ENCODE measurements around the gene RPS6KA1.
"Not testable (repeated sequence)": the region's sequence is repeated elsewhere in the genome, so short reads cannot be mapped to it uniquely, and the experiment has no call there.

The RPS6KA1 gene

DNA sequence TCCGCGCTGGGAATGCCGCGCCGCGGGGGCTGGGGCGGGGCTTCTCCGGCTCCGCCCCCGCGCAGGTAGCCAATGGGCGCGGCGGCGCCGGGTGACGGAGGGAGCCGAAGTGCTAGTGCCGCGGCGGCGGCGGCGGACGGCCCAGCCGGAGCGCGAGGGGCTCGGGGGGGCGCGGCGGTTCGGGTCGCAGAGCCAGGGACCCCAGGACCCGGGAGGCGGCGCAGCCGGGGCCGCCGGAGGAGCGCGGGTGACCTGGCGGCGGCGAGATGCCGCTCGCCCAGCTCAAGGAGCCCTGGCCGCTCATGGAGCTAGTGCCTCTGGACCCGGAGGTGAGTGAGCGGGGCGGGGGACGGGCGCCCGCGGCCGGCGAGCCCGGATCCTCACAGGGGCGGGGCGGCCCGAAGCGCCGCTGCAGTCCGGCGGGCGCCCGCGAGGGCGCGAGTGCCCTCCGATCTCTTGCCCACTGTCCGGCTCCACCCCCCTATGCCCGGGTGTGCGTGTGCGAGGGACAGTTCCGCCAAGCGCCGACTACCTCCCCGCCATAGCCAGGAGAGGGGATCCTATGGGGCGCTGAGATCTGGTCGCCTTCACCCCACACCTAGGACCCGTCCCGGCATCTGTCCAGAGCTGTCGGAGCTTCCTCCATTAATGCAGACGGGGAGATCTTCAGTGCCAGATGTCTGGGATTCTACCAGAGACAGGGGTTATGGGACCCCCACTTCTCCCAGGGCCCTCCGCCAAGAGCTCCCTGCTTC is at the start of gene RPS6KA1:
Gene RPS6KA1, plus strand, starts transcription at position 107 of the 755 bp plus-strand sequence. Its CDS starts 160 bp downstream, at position 267.
- in situ Hi-C loops (cut with MboI; ENCODE audit: low sequenced_read_pairs), result no loop called here

GRCh38 chr1:26482921-26483320 is 46.6 kb upstream of the RPS6KA1 start:
- in situ Hi-C loops (cut with MboI; ENCODE audit: low sequenced_read_pairs), result no loop called here

GRCh38 chr1:26483980-26484379 is 45.6 kb upstream of the RPS6KA1 start:
- in situ Hi-C loops (cut with MboI; ENCODE audit: low sequenced_read_pairs), result no loop called here

DNA sequence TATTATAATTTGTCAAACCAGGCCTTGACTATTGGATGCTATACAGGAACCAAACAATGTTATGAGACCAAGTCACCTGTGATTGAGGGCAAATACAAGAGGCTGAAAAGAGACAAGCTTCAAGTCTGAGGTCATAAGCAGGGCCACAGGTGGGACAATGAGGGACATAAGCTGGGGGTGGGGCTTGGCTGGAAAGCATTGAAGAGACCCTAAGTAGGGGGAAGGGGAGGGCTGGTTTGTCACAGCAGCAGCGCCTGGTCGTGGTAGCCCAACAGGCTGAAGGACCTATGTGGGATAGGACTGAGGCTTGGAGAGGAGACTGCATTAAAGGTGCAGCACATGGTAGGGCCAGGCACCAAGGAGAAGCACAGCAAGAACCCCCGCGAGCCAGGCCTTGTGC is 39.4 kb upstream of the RPS6KA1 start:
- in situ Hi-C loops (cut with MboI; ENCODE audit: low sequenced_read_pairs), result no loop called here

GRCh38 chr1:26493267-26493666 is 36.3 kb upstream of the RPS6KA1 start:
- in situ Hi-C loops (cut with MboI; ENCODE audit: low sequenced_read_pairs), result no loop called here

DNA sequence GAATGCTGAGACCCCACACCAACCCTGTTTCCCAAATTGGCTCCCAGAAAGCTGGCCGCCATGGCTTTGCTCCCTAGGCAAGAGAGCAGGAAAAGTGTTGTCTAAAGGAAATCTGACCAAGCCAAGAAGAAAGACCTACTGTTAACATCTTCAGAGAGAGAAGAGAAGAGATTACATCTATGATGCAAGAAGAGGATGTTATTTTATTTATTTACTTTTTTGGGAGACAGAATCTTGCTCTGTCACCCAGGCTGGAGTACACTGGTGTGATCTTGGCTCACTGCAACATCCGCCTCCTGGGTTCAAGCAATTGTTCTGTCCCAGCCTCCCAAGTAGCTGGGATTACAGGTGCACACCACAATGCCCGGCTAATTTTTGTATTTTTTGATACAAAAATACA is 35.6 kb upstream of the RPS6KA1 start:
- in situ Hi-C loops (cut with MboI; ENCODE audit: low sequenced_read_pairs), result no loop called here

GRCh38 chr1:26496861-26497260 is 32.7 kb upstream of the RPS6KA1 start:
- in situ Hi-C loops (cut with MboI; ENCODE audit: low sequenced_read_pairs), result no loop called here

DNA sequence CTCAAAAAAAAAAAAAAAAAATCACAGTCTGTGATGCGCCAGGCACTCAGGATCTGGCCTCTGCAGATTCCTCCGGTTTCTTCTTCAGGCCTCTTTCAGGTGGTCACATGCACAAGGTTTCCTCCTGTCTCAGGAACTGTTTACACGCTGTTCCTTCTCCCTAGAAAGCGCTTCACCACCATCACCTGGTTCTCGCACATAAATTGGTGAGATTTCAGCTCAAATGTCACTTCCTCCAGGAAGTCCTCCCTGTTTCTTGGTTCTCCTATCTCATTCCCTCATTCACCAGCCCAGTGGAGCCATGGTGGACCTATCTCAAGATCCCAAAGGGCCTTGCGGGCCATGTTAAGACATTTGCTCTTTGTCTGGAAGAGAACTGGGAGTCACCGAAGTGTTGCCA is 30.7 kb upstream of the RPS6KA1 start:
- in situ Hi-C loops (cut with MboI; ENCODE audit: low sequenced_read_pairs), result no loop called here

DNA sequence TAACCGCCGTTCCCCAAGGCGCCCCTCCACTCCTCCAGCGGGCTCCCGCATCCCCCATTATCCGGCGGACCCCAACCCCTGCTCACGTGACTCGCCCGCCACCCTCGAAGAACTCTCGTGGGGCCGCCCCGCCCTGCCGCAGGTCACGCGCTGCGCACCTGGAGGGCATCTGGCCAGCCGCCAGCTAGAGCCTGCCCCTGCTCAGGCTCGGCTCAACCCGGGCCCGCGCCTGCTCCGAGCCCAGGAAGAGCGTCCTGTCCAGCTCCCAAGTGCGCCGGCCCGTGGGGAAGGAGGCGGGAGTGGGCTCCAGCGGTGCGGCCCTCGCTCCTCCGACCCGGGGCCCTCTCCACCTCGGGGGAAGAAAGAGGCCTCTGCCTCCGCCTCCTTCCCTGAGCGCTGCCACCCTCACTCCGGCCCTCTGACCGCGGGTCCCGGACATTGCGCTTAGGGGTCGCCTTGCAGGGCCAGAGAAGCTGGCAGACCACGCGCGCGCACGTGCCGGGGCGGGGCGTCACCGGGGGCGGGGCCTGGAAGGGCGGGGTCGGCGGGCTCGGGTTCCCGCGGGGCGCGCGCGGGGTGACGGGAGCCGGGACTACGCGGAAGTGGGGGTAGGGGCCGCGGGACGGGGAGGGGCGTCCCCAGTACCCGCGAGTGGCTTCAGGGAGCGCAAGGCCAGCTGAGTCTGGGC is 28.9 kb upstream of the RPS6KA1 start:
- in situ Hi-C loops (cut with MboI; ENCODE audit: low sequenced_read_pairs), result no loop called here

DNA sequence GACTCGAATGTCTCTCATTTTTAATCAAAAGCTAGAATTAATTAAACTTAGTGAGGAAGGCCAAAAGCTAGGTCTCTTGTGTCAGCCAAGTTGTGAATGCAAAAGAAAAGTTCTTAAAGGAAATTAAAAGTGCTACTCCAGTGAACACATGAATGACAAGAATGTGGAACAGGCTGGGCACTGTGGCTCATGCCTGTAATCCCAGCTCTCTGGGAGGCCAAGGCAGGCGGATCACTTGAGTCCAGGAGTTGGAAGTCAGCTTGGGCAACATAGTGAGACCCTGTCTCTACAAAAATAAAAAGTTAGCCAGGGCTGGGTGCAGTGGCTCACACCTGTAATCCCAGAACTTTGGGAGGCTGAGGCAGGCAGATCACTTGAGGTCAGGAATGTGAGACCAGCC is 18.9 kb upstream of the RPS6KA1 start:
- in situ Hi-C loops (cut with MboI; ENCODE audit: low sequenced_read_pairs), result not testable (repeated sequence)

DNA sequence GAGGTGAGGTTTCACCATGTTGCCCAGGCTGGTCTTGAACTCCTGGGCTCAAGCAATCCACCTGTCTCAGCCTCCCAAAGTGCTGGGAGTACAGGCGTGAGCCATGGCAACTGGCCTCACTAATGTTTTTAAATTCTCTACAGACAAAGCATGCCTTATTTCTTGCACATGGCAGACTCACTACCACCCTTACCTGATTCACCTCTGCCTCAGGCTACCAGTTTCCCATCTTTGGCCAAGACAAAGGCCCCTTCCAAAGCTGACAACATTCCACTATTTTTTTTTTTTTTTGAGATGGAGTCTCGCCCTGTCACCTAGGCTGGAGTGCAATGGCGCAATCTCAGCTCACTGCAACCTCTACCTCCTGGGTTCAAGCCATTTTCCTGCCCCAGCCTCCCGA is 13.7 kb upstream of the RPS6KA1 start:
- in situ Hi-C loops (cut with MboI; ENCODE audit: low sequenced_read_pairs), result not testable (repeated sequence)

DNA sequence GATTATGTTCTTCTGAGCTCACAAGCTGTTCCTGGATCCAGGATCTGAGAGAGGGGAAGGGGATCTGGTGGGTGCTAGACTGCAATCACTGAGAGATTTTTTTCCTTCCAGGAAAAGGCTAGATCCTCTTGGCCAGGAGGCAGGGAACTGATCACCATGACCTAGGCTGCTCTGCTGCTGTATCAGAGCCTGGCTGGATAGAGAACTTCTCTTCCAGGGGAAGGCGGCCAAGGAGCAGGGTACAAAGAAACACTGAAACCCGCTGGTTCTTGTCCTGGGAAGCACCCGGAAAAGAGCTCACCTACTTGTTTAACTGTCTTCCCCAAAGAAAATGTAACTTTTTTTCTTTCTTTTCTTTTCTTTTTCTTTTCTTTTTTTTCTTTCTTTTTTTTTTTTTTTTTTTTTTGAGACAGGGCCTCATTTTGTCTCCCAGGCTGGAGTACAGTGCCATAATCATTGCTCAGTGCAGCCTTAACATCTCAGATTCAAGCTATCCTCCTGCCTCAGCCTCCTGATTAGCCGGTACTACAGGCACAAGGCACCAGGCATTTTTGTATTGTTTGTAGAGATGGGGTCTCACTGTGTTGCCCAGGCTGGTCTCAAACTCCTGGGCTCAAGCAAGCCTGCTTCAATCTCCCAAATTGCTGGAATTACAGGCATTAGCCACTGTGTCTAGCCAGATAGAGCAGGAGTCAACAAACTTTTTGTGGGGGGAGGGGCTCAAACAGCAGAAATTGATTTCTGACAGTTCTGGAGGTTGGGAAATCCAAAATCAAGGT is 12.4 kb upstream of the RPS6KA1 start:
- in situ Hi-C loops (cut with MboI; ENCODE audit: low sequenced_read_pairs), result no loop called here

DNA sequence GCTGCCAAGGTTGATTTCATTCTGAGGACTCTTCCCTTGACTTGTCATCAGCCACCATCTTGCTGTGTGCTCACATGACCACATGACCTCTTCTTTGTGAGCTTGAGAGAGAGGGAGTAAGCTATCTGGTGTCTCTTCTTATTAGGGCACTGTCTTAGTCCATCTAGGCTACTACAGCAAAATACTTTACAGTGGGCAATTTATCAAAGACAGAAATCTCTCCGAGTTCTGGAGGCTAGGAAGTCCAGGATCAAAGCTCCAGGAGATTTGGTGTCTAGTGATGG is 11.9 kb upstream of the RPS6KA1 start:
- in situ Hi-C loops (cut with MboI; ENCODE audit: low sequenced_read_pairs), result no loop called here

GRCh38 chr1:26518355-26518754 is 11.2 kb upstream of the RPS6KA1 start:
- in situ Hi-C loops (cut with MboI; ENCODE audit: low sequenced_read_pairs), result no loop called here

DNA sequence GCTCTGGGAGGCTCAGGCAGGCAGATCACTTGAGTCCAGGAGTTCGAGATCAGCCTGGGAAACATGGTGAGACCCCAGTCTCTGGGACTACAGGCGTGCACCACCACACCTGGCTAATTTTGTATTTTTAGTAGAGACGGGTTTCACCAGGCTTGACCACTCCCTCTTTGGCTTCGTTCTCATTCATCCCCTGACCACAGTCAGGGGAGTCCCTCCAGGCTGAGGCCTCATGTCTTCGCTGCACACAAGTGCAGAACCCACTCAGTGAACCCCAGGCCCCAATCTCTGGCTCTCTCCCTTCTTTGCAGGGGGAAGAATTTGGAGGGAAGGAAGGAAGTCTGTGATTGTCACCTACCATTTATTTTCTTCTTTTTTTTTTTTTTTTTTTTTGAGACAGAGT is 9.2 kb upstream of the RPS6KA1 start:
- in situ Hi-C loops (cut with MboI; ENCODE audit: low sequenced_read_pairs), result no loop called here

- in situ Hi-C loops (cut with MboI; ENCODE audit: low sequenced_read_pairs), result no loop called here
These were observed 7.9 kb upstream of the RPS6KA1 start for GRCh38 chr1:26521669-26522030.

- in situ Hi-C loops (cut with MboI; ENCODE audit: low sequenced_read_pairs), result no loop called here
These were observed 7.5 kb upstream of the RPS6KA1 start for GRCh38 chr1:26522073-26522472.

DNA sequence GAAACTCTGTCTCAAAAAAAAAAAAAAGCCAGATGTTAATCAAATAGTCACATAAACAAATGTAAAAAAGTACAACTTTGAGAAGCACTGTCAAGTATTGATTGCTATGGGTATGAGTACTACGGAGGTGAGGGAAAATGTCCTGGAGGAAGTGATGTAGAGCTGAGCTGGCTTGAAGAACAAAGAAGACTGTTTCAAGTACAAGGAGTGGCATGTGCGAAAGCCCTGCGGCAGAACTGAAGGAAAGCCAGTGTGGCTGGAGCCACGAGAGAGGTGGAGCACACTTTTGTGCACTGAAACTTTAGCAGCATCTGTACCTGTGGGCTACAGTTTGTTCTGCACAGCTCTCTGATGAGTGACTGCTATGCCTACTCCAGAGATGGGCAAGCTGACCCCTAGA is 5.4 kb upstream of the RPS6KA1 start:
- in situ Hi-C loops (cut with MboI; ENCODE audit: low sequenced_read_pairs), result no loop called here

DNA sequence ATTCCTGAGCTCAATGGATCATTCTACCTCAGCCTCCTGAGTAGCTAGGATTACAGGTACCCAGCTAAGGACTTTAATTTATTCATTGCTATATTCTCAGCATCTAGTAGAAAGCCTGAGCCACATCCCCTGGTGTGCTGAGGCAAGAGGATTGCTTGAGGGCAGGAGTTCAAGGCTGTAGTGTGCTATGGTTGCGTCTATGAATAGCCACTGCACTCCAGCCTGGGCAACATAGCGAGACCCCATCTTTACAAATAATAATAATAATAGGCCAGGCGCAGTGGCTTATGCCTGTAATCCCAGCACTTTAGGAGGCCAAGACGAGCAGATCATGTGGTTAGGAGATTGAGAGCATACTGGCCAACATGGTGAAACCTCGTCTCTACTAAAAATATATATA is 3.3 kb upstream of the RPS6KA1 start:
- in situ Hi-C loops (cut with MboI; ENCODE audit: low sequenced_read_pairs), result no loop called here

DNA sequence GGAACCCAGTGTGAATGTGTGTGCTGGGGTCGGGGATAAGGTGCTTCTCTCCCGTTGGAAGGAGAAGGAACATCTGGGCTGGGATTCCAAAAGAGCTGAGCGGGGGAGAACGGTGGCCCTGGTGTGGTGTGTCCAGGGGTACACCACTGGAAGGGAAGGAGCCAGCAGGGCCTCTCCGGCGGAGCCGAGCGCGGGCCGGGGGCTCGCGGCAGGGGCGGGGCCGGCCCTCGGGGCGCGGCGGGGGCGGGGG is 231 bp upstream of the RPS6KA1 start:
- in situ Hi-C loops (cut with MboI; ENCODE audit: low sequenced_read_pairs), result no loop called here

DNA sequence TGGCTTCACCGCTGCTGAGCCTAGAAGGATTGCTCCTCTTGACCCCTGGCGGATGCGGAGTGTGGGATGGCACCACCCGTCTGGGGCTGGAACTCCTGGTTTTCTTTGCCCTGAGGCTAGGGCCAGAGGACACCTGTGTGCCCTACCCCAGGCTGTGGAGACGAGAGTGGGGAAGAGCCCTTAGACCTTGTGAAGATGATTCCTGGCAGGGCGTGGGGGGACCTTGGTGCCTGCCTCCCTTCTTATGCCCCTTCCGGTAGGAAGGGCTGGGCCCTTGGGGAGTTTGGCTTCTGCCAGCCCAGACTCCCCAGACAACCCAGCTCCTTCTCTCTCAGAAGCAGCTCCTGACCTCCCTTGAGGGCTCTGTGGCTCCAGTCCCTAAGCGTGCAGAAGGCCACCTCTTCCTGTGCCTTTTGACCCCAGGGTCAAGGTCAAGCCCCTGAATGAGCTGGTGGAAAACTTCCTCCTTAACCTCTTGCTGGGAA is 891 bp downstream of the RPS6KA1 start:
- in situ Hi-C loops (cut with MboI; ENCODE audit: low sequenced_read_pairs), result no loop called here

- in situ Hi-C loops (cut with MboI; ENCODE audit: low sequenced_read_pairs), result no loop called here
These were observed 1.5 kb downstream of the RPS6KA1 start for GRCh38 chr1:26530895-26531598.
